ENCODE measurements around the gene YAP1.

GRCh38 chr11:102254047-102254446, 143.8 kb downstream of the YAP1 start:
- TF ChIP-seq CTCF (IDR thresholded peaks at IDR 0.05; ENCODE audit: insufficient read depth, low read depth, low read length) (no peak), EZH2 (IDR thresholded peaks at IDR 0.05; ENCODE audit: insufficient read depth, low read length) (no peak)
